ENCODE results near the gene DENND1A. TPM values are rescaled to one million over a fixed set of nuclear protein-coding genes. Genes with fewer than 3 reads are reported as not detected.

Gene DENND1A
- total RNA-seq, 1 experiment from 2014 or later, result 19.7 TPM

DNA sequence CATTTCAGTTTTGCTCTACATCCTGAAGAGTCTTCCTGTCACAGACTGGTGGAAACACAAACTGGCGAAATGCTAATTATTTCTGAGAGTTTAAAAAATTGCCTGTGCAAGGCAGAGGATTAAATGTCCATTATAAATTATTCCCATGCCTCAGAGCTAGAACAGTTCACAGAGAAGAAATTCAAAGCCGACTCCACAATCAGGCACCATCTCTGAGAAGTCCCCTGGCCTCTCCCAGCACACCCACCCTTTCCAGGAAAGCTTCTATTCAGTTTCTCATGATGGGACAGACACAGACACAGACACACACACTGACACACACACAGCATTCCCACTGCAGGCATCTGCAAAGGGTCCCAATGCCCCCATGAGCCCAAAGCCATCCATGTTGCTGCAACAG, 253.1 kb downstream of the DENND1A start:
- intact Hi-C loops (cut with micrococcal nuclease; ENCODE audit: unreplicated experiment) (no loop called here), in situ Hi-C loops (cut with HindIII; ENCODE audit: low pct_unique_long_range_greater_than_20kb, low sequenced_read_pairs) (no loop called here)
- ChIA-PET CTCF (no interaction called here), POLR2A (no interaction called here)
- H3K36me3 ChIP-seq (ENCODE audit: control insufficient read depth, insufficient read depth, low read length), result no peaks in the 10 kb centered on the region
- DNase-seq (ENCODE audit: low read depth, low spot score) (no peak), ATAC-seq (no peak)
- H3K27me3 ChIP-seq (ENCODE audit: control insufficient read depth, insufficient read depth, low read length), result no peaks in the 10 kb centered on the region
- H3K4me3 ChIP-seq (ENCODE audit: low read depth in 2 of 2, low read length in 2 of 2), result no peak overlapping the region
- no peaks in the 10 kb centered on the region for H3K9me3 ChIP-seq (ENCODE audit: control insufficient read depth, insufficient read depth, low read depth, low read length)
- no peak overlapping the region for H3K27ac ChIP-seq (ENCODE audit: low read length)
- no peaks in the 10 kb centered on the region; the same call in 1 of the 2 replicates for H3K4me1 ChIP-seq (ENCODE audit: control insufficient read depth, insufficient read depth, low read length)
- TF ChIP-seq, protein P1, sequence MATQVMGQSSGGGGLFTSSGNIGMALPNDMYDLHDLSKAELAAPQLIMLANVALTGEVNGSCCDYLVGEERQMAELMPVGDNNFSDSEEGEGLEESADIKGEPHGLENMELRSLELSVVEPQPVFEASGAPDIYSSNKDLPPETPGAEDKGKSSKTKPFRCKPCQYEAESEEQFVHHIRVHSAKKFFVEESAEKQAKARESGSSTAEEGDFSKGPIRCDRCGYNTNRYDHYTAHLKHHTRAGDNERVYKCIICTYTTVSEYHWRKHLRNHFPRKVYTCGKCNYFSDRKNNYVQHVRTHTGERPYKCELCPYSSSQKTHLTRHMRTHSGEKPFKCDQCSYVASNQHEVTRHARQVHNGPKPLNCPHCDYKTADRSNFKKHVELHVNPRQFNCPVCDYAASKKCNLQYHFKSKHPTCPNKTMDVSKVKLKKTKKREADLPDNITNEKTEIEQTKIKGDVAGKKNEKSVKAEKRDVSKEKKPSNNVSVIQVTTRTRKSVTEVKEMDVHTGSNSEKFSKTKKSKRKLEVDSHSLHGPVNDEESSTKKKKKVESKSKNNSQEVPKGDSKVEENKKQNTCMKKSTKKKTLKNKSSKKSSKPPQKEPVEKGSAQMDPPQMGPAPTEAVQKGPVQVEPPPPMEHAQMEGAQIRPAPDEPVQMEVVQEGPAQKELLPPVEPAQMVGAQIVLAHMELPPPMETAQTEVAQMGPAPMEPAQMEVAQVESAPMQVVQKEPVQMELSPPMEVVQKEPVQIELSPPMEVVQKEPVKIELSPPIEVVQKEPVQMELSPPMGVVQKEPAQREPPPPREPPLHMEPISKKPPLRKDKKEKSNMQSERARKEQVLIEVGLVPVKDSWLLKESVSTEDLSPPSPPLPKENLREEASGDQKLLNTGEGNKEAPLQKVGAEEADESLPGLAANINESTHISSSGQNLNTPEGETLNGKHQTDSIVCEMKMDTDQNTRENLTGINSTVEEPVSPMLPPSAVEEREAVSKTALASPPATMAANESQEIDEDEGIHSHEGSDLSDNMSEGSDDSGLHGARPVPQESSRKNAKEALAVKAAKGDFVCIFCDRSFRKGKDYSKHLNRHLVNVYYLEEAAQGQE (IDR thresholded peaks at IDR 0.05; ENCODE audit: insufficient read depth in 1 of 2, low read depth in 2 of 2, low read length in 1 of 2), result no peak
- TF ChIP-seq TCF7L2 (IDR thresholded peaks at IDR 0.05; ENCODE audit: low read depth, low read length) (no peak), POLR2AphosphoS5 (IDR thresholded peaks at IDR 0.05; ENCODE audit: low read depth, low read length) (no peak), SIN3A (IDR thresholded peaks at IDR 0.05; ENCODE audit: borderline replicate concordance, insufficient read depth, low read depth, low read length) (no peak)
- TF ChIP-seq, protein P2, sequence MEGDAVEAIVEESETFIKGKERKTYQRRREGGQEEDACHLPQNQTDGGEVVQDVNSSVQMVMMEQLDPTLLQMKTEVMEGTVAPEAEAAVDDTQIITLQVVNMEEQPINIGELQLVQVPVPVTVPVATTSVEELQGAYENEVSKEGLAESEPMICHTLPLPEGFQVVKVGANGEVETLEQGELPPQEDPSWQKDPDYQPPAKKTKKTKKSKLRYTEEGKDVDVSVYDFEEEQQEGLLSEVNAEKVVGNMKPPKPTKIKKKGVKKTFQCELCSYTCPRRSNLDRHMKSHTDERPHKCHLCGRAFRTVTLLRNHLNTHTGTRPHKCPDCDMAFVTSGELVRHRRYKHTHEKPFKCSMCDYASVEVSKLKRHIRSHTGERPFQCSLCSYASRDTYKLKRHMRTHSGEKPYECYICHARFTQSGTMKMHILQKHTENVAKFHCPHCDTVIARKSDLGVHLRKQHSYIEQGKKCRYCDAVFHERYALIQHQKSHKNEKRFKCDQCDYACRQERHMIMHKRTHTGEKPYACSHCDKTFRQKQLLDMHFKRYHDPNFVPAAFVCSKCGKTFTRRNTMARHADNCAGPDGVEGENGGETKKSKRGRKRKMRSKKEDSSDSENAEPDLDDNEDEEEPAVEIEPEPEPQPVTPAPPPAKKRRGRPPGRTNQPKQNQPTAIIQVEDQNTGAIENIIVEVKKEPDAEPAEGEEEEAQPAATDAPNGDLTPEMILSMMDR (IDR thresholded peaks at IDR 0.05), result no peak
- BruUV-seq (replicated peaks), result no TSS peak

DNA sequence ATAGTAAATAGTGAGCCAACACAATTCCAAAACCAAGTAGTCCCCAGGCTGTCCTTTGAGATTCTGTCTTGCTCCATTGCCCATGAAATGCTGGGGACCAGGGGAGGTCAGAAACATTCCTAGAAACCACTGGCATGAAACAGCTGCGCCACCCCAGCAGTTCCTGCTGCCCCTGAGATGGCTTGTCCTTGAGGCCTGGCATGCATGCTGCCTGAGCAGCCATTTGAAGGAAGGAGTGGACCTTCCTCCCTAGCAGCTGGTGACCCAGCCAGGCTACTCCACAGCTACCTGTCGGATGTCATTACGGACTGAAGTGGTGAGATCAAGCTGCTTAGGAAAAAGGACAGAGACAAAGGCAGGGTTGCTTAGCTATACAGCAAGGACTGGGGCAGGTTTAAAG, 260.6 kb downstream of the DENND1A start:
- POLR2A ChIA-PET, result no interaction called here
- no peak overlapping the region for H3K4me3 ChIP-seq (ENCODE audit: low read depth in 2 of 2, low read length in 2 of 2)
- H3K27me3 ChIP-seq (ENCODE audit: control insufficient read depth, insufficient read depth, low read length), result no peaks in the 10 kb centered on the region
- TF ChIP-seq, protein P2 (IDR thresholded peaks at IDR 0.05), result no peak
- no peak for TF ChIP-seq POLR2AphosphoS5 (IDR thresholded peaks at IDR 0.05; ENCODE audit: low read depth, low read length)
- no peak for TF ChIP-seq TCF7L2 (IDR thresholded peaks at IDR 0.05; ENCODE audit: low read depth, low read length)
- TF ChIP-seq SIN3A (IDR thresholded peaks at IDR 0.05; ENCODE audit: borderline replicate concordance, insufficient read depth, low read depth, low read length), result no peak
- TF ChIP-seq, protein P1 (IDR thresholded peaks at IDR 0.05; ENCODE audit: insufficient read depth in 1 of 2, low read depth in 2 of 2, low read length in 1 of 2), result no peak
- no peaks in the 10 kb centered on the region for H3K36me3 ChIP-seq (ENCODE audit: control insufficient read depth, insufficient read depth, low read length)
- CTCF ChIA-PET, result no interaction called here
- DNase-seq (ENCODE audit: low read depth, low spot score) (no peak), ATAC-seq (no peak)
- in situ Hi-C loops (cut with HindIII; ENCODE audit: low pct_unique_long_range_greater_than_20kb, low sequenced_read_pairs), result no loop called here
- H3K27ac ChIP-seq (ENCODE audit: low read length), result no peak overlapping the region
- no peaks in the 10 kb centered on the region for H3K4me1 ChIP-seq (ENCODE audit: control insufficient read depth, insufficient read depth, low read length)
- intact Hi-C loops (cut with micrococcal nuclease; ENCODE audit: unreplicated experiment), result no loop called here
- BruUV-seq (replicated peaks), result no TSS peak
- H3K9me3 ChIP-seq (ENCODE audit: control insufficient read depth, insufficient read depth, low read depth, low read length), result peaks cover 7% of the 10 kb centered on the region; the same call in 1 of the 2 replicates
